ENCODE data around the gene SP5.
"Not testable (repeated sequence)": the region's sequence is repeated elsewhere in the genome, so short reads cannot be mapped to it uniquely, and the experiment has no call there.

The SP5 gene

DNA sequence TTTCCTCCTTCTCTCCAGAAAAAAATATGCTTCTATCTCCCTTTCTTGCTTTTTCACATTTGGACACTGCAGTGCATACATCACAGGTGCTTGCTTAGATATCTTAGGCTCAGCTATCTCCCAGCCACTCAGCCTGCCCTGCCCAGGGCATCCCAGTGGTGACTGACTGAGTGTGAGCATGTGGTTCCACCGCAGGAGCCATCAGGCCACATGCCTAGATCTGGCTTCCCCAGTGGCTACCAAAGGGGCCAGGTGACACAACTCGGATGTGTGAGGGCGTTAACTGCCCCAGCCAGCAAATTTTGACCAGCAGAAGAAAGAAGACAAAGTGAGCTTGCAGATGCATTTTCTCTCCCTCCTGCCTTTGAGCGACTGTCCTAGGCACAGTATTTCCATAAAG, 25.5 kb downstream of the SP5 start:
- DNase-seq = no peak

DNA sequence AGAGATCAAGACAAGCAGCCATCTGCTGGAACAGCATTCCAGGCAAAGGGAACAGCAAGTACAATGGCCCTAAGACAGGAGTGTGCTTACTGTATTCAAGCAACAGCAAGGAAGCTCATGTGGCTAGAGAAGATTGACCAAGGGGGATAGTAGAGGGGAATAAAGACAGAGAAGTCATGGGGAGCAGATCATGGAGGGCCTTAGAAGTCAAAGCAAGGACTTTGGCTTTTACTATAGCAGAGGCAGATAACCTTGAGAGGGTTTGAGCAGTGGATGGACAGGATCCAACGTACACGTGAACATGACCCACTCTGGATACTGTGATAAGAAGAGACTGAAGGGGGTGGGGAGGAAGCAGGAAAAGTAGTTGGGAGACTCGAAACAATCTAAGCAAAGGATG, 26.9 kb downstream of the SP5 start:
- DNase-seq = no peak

DNA sequence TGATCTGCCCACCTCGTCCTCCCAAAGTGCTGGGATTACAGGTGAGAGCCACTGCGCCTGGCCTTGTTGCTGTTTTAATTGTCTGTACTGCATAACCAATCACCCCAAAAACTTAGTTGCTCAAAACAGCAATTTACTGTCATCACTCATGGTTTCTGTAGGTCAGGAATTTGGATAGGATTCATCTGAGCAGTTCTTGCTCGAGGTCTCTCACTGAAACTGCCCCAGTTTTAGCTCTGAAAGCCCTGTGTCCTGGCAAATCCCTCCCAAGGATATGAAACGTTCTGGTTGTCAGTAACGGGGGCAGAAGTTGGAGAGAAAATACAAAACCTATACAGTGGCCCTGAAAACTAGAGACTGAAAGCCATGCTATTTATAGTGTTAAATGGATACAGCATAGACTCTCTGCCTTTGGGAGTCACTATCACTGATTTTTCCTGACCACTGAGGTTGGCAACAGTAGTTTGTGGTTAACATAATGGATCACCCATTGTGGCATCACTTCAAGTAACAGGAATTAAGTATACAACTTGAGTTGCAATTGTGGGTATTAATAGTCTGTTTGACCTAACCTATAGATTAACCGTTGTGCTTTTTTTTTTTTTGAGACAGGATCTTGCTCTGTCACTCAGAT, 27.9 kb downstream of the SP5 start:
- DNase-seq = no peak

GRCh38 chr2:170743530-170744239, 28.5 kb downstream of the SP5 start:
- DNase-seq = no peak

DNA sequence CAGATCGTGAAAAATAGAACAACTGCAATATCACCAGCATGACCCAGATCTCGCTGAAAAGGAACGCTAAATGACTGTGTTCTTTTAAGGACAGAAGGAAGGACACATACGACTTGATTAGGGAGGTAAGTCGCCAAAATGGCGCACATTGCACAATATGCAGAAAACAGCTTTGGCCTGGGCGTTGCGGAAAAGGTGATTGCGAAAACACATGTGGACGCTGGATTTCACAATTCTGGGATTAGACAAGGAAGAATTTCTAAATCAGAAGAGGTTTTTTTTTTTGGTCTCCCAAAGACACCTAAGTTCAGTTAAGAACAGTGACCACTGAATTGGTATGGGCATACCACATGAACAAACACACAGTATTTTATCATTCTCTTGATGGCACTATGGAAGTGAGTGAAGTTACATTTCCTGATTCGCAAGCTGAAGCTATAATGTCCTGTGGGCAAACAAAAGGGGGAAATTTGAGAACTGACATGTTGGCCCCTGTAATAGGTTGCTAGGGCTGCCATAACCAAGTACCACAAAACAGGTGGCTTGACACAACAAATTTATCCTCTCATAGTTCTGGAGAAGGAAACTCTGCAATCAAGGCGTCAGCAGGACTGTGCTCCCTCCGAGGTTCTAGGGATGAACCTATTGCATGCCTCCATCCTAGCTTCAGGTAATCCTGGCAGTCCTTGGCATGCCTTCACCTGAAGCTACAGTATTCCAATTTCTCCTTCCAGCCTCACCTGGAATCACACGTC, 29.3 kb downstream of the SP5 start:
- no peak for DNase-seq

DNA sequence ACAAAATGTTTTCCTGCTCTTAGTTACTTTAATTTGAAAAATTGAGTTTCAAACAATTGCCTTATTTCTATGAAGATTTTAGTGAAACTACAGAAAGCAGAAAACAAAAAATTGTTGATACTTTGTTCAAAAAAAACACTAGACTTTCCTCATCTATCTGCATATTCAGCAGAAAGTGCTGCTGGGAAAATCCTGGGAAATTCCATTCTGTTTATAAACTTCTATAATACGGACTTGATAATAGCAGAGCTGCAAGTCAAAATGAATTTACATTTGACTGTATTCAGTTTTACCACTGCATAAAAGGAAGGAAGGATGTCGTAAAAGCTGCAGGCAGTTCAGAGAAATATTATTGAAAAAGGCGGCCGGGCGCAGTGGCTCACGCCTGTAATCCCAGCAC, 30.2 kb downstream of the SP5 start:
- no peak for DNase-seq

- DNase-seq = no peak
These were observed 32.8 kb downstream of the SP5 start for GRCh38 chr2:170747921-170748320.

- not testable (repeated sequence) for DNase-seq
These were observed 36.4 kb downstream of the SP5 start for GRCh38 chr2:170751555-170751954.

- DNase-seq = no peak
These were observed 46.4 kb downstream of the SP5 start for GRCh38 chr2:170761572-170761971.

GRCh38 chr2:170762760-170763159, 47.6 kb downstream of the SP5 start:
- no peak for DNase-seq

DNA sequence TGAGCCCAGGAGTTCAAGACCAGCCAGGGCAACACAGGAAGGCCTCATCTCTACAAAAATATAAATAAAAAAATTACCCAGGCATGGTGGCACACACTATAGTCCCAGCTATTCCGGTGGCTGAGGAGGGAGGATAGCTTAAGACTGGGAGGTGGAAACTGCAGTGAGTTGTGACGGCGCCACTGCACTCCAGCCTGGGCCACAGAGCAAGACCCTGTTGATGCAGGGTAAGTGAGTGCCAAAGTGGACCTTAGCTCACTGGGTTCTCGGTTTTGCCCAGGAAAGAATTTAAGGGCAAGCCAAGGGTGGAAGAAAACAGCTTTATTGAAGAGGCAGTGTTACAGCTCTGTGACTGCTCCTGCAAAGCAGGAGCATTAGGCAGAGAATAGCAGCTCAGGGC, 48.1 kb downstream of the SP5 start:
- DNase-seq = no peak

DNA sequence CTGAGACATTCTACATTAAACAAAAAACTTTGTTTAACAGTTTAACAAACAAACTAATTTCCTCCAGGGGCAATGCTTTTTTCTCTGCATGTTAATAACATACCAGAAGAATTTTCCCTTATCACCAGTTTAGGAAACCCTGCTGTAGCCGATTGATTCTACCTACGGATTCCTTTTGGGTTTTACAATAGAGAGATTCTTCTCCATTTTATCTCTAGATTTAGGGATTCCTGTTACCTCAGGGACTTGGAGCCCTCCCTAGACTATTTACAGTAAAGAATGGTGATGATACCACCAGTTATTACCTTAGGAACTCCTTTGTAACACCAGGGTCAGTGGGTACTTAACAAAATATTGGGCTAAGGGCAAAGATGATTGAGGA, 49.7 kb downstream of the SP5 start:
- no peak for DNase-seq

DNA sequence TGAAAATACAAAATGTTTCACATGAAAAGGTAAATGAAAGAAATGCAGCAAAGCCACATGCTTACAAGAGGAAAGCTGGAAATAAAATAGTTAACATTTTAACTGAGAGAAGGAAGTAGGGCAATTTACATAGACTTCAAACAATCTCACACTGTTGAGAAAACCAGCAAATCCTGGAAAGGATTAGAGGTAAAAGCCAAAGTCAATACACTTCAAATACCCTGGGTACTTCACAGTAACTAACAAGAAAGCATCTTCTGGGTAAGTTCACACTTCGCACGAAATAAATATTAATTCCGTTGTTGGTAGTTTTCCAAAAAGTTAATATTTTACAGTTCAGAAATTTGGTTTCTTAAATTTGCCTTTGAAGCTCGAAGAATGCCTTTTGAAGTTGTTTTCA, 51.6 kb downstream of the SP5 start:
- no peak for DNase-seq
